Adrenal gland (tissue), 12 donors: ENCODE data around the gene TRAF4. TPM values are rescaled to one million over a fixed set of nuclear protein-coding genes. Genes with fewer than 3 reads are reported as not detected.

ENCODE experiments used
- DNase-seq, 7 donors: peaks; one replicate each; pipeline ENCODE4 v3.0.0-alpha.2; 2019 to 2020
- H3K27ac ChIP-seq, 5 donors: fragments of 200-600 bp; sonication (generic) in 4 of 5; 1 replicate in 3 of 5; 2 replicates in 2 of 5; pipeline versions ENCODE4 v1.5.1 to v1.8.0; 2016 to 2020; ENCODE audit warnings: mild to moderate bottlenecking in 1 of 5
- H3K27me3 ChIP-seq: fragments of 200-600 bp; 2 replicates; pipeline ENCODE4 v1.8.0; 2021
- H3K36me3 ChIP-seq, 2 donors: fragments of 200-600 bp; replicated peaks in 1 of 2; 1 replicate in 1 of 2; 2 replicates in 1 of 2; pipeline versions ENCODE4 v1.5.1 to v1.8.0; 2018 to 2022
- H3K4me1 ChIP-seq, 2 donors: fragments of 200-600 bp; replicated peaks in 1 of 2; 1 replicate in 1 of 2; 2 replicates in 1 of 2; pipeline versions ENCODE4 v1.5.1 to v1.8.0; 2018 to 2021
- H3K4me3 ChIP-seq, 4 donors: fragments of 200-600 bp; sonication (generic) in 3 of 4; one replicate each; pipeline ENCODE4 v1.5.1; 2016 to 2018
- H3K9me3 ChIP-seq, 3 donors: fragments of 200-600 bp; sonication (generic) in 1 of 3; replicated peaks in 1 of 3; 1 replicate in 2 of 3; 2 replicates in 1 of 3; pipeline versions ENCODE4 v1.5.1 to v1.8.0; 2016 to 2021
- CTCF ChIP-seq, 6 experiments: fragments of 450-650 bp in 4 of 6; fragments of 200-600 bp in 2 of 6; sonication (generic) in 1 of 6; IDR thresholded peaks; 1 replicate in 5 of 6; 2 replicates in 1 of 6; pipeline versions ENCODE4 v1.5.1 to v1.8.0; 2016 to 2021; ENCODE audit warnings: antibody characterized with exemption in 6 of 6, mild to moderate bottlenecking in 2 of 6, moderate library complexity in 1 of 6
- POLR2A ChIP-seq, 2 donors: fragments of 450-650 bp; IDR thresholded peaks; one replicate each; pipeline ENCODE4 v1.6.1; 2017; ENCODE audit warnings: antibody characterized with exemption in 2 of 2, mild to moderate bottlenecking in 2 of 2, moderate library complexity in 1 of 2
- WGBS, 4 donors: extraction: QIAGEN DNeasy Blood & Tissue Kit in 2 of 4; methylation state at CpG; one replicate each; pipeline versions ENCODE4 v1.1.5 to v1.1.7; 2013 to 2017; 5-methylcytosine and 5-hydroxymethylcytosine counted together
- intact Hi-C, 2 donors: fragments of 100-400 bp; cut with DNase I; formaldehyde crosslinking; loops; one replicate each; pipeline versions ENCODE4 v1.14.1 to v1.15.0; 2022 to 2023
- polyA plus RNA-seq, 3 donors: library from polyadenylated mRNA; stranded (reverse); fragments of 200-250 nt in 2 of 3; fragments of 350-450 nt in 1 of 3; fragmentation: Illumina TruSeq in 1 of 3; extraction: RNeasy Lipid Tissue Mini Kit (QIAGEN cat#74804) in 1 of 3; gene quantifications; one replicate each; pipeline ENCODE4 v1.2.3, GENCODE V29; 2013 to 2014
- total RNA-seq, 9 donors: library from RNA; depleted of rRNA in 4 of 9; stranded (reverse); fragments of >200 nt in 4 of 9; fragments of 120-200 nt in 1 of 9; fragmentation: NEBNext Ultra II Directional in 1 of 9; extraction: Animal tissue kit (Norgen Biotek cat#: 25700) in 1 of 9; gene quantifications; one replicate each; pipeline versions ENCODE4 v1.1.0 to v1.2.4, GENCODE V29; 2013 to 2023
- donor health status: healthy with polysubstance abuse.
- donor health status: Bipolar disorder and iron deficiency.
- donor health status: DM: yes; HTN: yes; CAD: no.
- donor health status: DM: no; HTN: no; CAD: no.
- donor health status: DM: no; HTN: no; CAD: no.
- donor health status: DM: yes; HTN: yes; CAD: no.

Gene TRAF4
- total and polyA plus RNA-seq, 12 donors, result 8.2 to 50.5 (median 22.1) TPM

- WGBS, 4 donors, result 0 to 1% (median 0%) methylated on average over 54 to 64 of the region's 64 CpGs
- Histone ChIP-seq H3K27ac (peak within 1 kb of the TSS; percentile 67 to 97 (median 83)), H3K36me3 (peaks cover 0 to 11% of the 10 kb centered on the region in 2 donors), H3K9me3 (no peaks in the 10 kb centered on the region), H3K4me1 (peaks cover 15 to 28% of the 10 kb centered on the region in 2 donors), H3K4me3 (peak within 1 kb of the TSS; percentile 28 to 73 (median 64)), H3K27me3 (no peaks in the 10 kb centered on the region)
- peak; percentile 93 to 98 (median 95) for DNase-seq
- TF ChIP-seq POLR2A (IDR thresholded peaks at IDR 0.05) (peak; percentile 14 to 21), CTCF (IDR thresholded peaks at IDR 0.05) (no peak)
- intact Hi-C loops, result loop anchor here in 1 of 2 donors (2.0 kb wide), 1 partner anchor 18 kb away; no protein-coding TSS in a partner anchor
Measured at GRCh38 chr17:28728364-28729200, 15.2 kb upstream of the TRAF4 start, which contains the start of gene NEK8. Gene NEK8 (plus strand): TSS chr17:28728788. CDS start chr17:28728814, 26 bp downstream.

GRCh38 chr17:28729950-28730330 lies 13.9 kb upstream of the TRAF4 start:
- TF ChIP-seq CTCF (IDR thresholded peaks at IDR 0.05), result no peak
- no peak for TF ChIP-seq POLR2A (IDR thresholded peaks at IDR 0.05)
- Histone ChIP-seq H3K9me3 (no peaks in the 10 kb centered on the region), H3K27me3 (no peaks in the 10 kb centered on the region), H3K36me3 (no peaks in the 10 kb centered on the region), H3K27ac (no peak overlapping the region), H3K4me3 (no peak overlapping the region), H3K4me1 (peaks cover 15 to 27% of the 10 kb centered on the region in 2 donors)
- DNase-seq, result no peak
- intact Hi-C loops, result loop anchor here in 1 of 2 donors (2.0 kb wide), 1 partner anchor 17 kb away; no protein-coding TSS in a partner anchor
- WGBS, 4 donors, result 86 to 90% (median 87%) methylated on average over 11 of the region's 11 CpGs

- H3K36me3 ChIP-seq, result no peaks in the 10 kb centered on the region
- 84 to 88% (median 85%) methylated on average over 1 of the region's 1 CpG for WGBS, 4 donors
- intact Hi-C loops, result no loop called here
Measured at GRCh38 chr17:28733346-28733745, 10.5 kb upstream of the TRAF4 start.

More at GRCh38 chr17:28733346-28733745, 10.5 kb upstream of the TRAF4 start:
- Histone ChIP-seq H3K27me3 (no peaks in the 10 kb centered on the region), H3K4me3 (no peak overlapping the region), H3K9me3 (no peaks in the 10 kb centered on the region), H3K27ac (no peak overlapping the region), H3K4me1 (no peaks in the 10 kb centered on the region)
- no peak for TF ChIP-seq POLR2A (IDR thresholded peaks at IDR 0.05)
- no peak for TF ChIP-seq CTCF (IDR thresholded peaks at IDR 0.05)
- DNase-seq, result no peak
